Common myeloid progenitor, CD34-positive (primary cell): ENCODE measurements around the gene B3GALT4.

Experiments used
- CTCF ChIA-PET: fragments of 350-600 bp; sonication (Branson Sonifier 250); formaldehyde crosslinking; loops from one replicate; lab custom pipeline; 2021; ENCODE audit warnings: antibody characterized with exemption; lab: Charles Lee
- POLR2A ChIA-PET: fragments of 350-600 bp; sonication (Branson Sonifier 250); formaldehyde crosslinking; loops from one replicate; lab custom pipeline; 2021; ENCODE audit warnings: antibody characterized with exemption; lab: Charles Lee
- DNase-seq, 3 donors: peaks; one replicate each; pipeline versions ENCODE4 v3.0.0 to v3.0.0-alpha.2; 2013
- H3K27ac ChIP-seq, 2 experiments: 1 replicate in 1 of 2; 2 replicates in 1 of 2; pipeline ENCODE4 v1.7.0; 2013; ENCODE audit warnings: inconsistent platforms in 2 of 2, low read length in 2 of 2, mild to moderate bottlenecking in 2 of 2, low read depth in 1 of 2, moderate library complexity in 1 of 2; ENCODE audit not compliant: severe bottlenecking in 2 of 2, insufficient read depth in 1 of 2, poor library complexity in 1 of 2
- H3K27me3 ChIP-seq, 5 experiments: replicated peaks in 2 of 5; 1 replicate in 3 of 5; 2 replicates in 2 of 5; pipeline versions ENCODE4 v1.6.1 to v1.7.0; 2013; ENCODE audit warnings: low read length in 4 of 5, mild to moderate bottlenecking in 2 of 5, moderate library complexity in 2 of 5, inconsistent platforms in 1 of 5; ENCODE audit not compliant: insufficient read depth in 5 of 5, control insufficient read depth in 4 of 5
- H3K36me3 ChIP-seq, 4 experiments: 1 replicate in 2 of 4; 2 replicates in 2 of 4; pipeline versions ENCODE4 v1.6.1 to v1.7.0; 2013; ENCODE audit warnings: low read length in 3 of 4, control low read depth in 1 of 4, mild to moderate bottlenecking in 1 of 4; ENCODE audit not compliant: control insufficient read depth in 4 of 4, insufficient read depth in 4 of 4
- H3K4me1 ChIP-seq, 4 experiments: 1 replicate in 3 of 4; 2 replicates in 1 of 4; pipeline versions ENCODE4 v1.6.1 to v1.7.1; 2013; ENCODE audit warnings: low read length in 3 of 4, mild to moderate bottlenecking in 3 of 4, control low read depth in 1 of 4, inconsistent platforms in 1 of 4, moderate library complexity in 1 of 4; ENCODE audit not compliant: control insufficient read depth in 4 of 4, insufficient read depth in 4 of 4; ENCODE audit errors: control extremely low read depth in 1 of 4
- H3K4me3 ChIP-seq, 7 experiments: 1 replicate in 4 of 7; 2 replicates in 3 of 7; pipeline versions ENCODE4 v1.5.1 to v1.7.0; 2013; ENCODE audit warnings: mild to moderate bottlenecking in 7 of 7, low read length in 6 of 7, moderate library complexity in 6 of 7, inconsistent platforms in 2 of 7, low read depth in 2 of 7, control low read depth in 1 of 7; ENCODE audit not compliant: insufficient read depth in 4 of 7, control insufficient read depth in 1 of 7; ENCODE audit errors: extremely low read depth in 1 of 7
- H3K9me3 ChIP-seq, 5 experiments: 1 replicate in 4 of 5; 2 replicates in 1 of 5; pipeline versions ENCODE4 v1.6.1 to v1.7.1; 2013; ENCODE audit warnings: low read length in 4 of 5, mild to moderate bottlenecking in 2 of 5, inconsistent platforms in 1 of 5, low read depth in 1 of 5, moderate library complexity in 1 of 5; ENCODE audit not compliant: control insufficient read depth in 4 of 5, insufficient read depth in 2 of 5; ENCODE audit errors: control extremely low read depth in 1 of 5
- WGBS: methylation state at CpG from one replicate; pipeline ENCODE4 v1.1.5; 2013; ENCODE audit not compliant: insufficient coverage; 5-methylcytosine and 5-hydroxymethylcytosine counted together

B3GALT4 gene

DNA sequence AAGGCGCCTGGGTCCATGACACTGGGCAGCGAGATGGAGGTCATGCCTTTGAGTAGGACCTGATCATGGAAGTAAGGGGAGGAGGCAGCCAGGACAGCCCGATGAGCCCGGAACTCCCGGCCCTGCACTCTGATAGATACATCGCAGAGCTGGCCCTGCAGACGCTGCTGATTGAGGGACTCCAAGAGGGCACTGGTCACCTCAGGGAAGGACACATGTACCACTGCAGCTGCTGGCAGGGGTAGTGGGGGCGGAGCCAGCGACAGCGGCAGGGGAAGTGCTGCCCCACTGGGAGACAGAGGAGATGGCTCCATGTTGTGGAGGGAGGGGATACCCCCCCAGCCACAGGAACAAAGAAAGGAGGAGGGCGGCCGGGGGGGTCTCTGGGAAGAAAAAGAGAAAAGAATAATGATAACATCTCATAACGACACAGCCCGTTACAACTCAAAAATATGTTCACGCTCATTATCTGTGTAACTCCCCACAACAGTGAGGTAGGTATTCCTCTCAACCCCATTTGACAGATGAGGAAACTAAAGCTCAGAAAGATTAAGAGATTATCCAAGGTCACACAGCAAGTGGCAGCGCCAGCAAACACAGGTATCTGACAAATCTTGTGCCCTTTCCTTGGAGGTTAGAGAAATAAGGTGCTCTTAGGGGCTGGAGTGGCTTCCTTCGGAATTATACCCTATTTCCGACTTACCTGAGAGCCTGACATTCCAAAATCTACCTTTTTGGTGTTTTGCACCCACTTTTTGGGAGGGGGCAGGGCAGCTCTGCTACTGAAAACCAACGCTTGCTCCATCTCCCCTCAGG is 39.9 kb downstream of the B3GALT4 start:
- no peak overlapping the region for H3K27ac ChIP-seq
- WGBS, result 87% methylated on average over 17 of the region's 19 CpGs

GRCh38 chr6:33317419-33317668 is 40.4 kb downstream of the B3GALT4 start:
- 0% methylated on average over 6 of the region's 27 CpGs for WGBS
- POLR2A ChIA-PET, result interaction anchor here (0.6 to 1.4 kb wide), 5 partner anchors 18 to 345 kb away, joined by 3 to 7 read pairs (median 4); partner anchors contain the start of genes RGL2, RPS18 and VPS52
- CTCF ChIA-PET, result interaction anchor here (0.7 to 3.7 kb wide), 8 partner anchors 9 to 46 kb away, joined by 3 to 18 read pairs (median 4); partner anchors contain the start of genes RGL2, RPS18 and VPS52
- Histone ChIP-seq H3K9me3 (no peaks in the 10 kb centered on the region), H3K27me3 (no peaks in the 10 kb centered on the region), H3K27ac (no peak overlapping the region), H3K4me3 (peak overlapping the region in 5 of 7 experiments; percentile 52 to 91 (median 84)), H3K4me1 (peaks cover 3 to 77% (median 49%) of the 10 kb centered on the region in 4 experiments), H3K36me3 (peaks cover 8 to 39% (median 29%) of the 10 kb centered on the region in 4 experiments)
- DNase-seq, result no peak

More for the DNA sequence above, 39.9 kb downstream of the B3GALT4 start:
- H3K4me1 ChIP-seq, result peaks cover 3 to 78% (median 50%) of the 10 kb centered on the region in 4 experiments
- no peaks in the 10 kb centered on the region for H3K9me3 ChIP-seq
- ChIA-PET POLR2A (interaction anchor here (0.5 to 1.4 kb wide), 4 partner anchors 18 to 108 kb away, joined by 3 to 7 read pairs (median 4); partner anchors contain the start of genes RGL2, RPS18 and VPS52), CTCF (interaction anchor here (0.7 to 3.7 kb wide), 5 partner anchors 8 to 45 kb away, joined by 3 to 18 read pairs (median 6); partner anchors contain the start of genes RGL2, RPS18 and VPS52)
- H3K4me3 ChIP-seq, result peak overlapping the region in 5 of 7 experiments; percentile 21 to 91 (median 52)
- DNase-seq, result peak in 1 of 3 donors; percentile 21
- peaks cover 8 to 38% (median 30%) of the 10 kb centered on the region in 4 experiments for H3K36me3 ChIP-seq
- H3K27me3 ChIP-seq, result no peaks in the 10 kb centered on the region

DNA sequence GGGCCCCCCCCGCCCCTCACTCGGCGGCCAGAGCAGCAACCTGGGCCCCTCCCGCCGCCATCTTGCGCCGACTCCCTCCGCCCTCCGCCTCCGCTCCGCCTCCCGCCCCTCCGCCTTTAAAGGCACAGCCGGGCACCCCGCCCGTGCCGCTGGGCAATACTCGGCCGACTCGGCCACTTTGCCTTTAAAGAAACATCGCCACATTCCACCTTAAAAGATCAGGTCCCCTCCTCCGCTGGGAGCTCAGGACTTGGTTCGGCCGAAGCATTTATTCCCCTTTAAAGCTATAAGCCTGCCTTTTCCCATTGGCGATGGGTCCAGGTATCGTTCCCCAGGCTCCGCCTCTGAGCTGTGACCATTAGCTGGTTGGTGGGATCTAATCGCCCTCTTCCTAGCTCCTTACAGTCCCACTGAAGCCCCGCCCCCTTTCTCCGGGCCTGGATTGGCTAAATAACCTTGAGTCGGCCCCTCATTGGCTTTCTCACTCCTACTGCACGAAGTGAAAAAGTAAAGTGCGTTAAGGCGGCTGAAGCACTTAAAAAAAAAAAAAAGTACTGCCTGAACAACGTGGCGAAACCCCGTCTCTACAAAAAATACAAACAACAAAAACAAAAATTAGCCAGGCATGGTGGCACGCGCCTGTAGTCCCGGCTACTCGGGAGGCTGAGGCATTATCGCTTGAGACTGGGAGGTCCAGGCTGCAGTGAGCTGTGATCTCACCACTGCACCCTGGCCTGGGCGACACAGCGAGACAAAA is 40.9 kb downstream of the B3GALT4 start, which contains the start of gene ZBTB22:
Gene ZBTB22 (minus strand): TSS at position 76 of the 757 bp plus-strand sequence. CDS start 828 bp downstream, outside the sequence.
- 9% methylated on average over 19 of the region's 44 CpGs for WGBS
- peak; percentile 99 to 100 (median 99) for DNase-seq
- no peaks in the 10 kb centered on the region for H3K27me3 ChIP-seq
- H3K9me3 ChIP-seq, result no peaks in the 10 kb centered on the region
- peaks cover 3 to 73% (median 46%) of the 10 kb centered on the region in 4 experiments for H3K4me1 ChIP-seq
- H3K4me3 ChIP-seq, result peak within 1 kb of the TSS; percentile 72 to 91 (median 84)
- peak within 1 kb of the TSS; percentile 50 to 84 for H3K27ac ChIP-seq
- ChIA-PET POLR2A (interaction anchor here (0.6 to 1.4 kb wide), 5 partner anchors 19 to 346 kb away, joined by 3 to 7 read pairs (median 4); partner anchors contain the start of genes RGL2, RPS18 and VPS52), CTCF (interaction anchor here (0.7 to 3.7 kb wide), 10 partner anchors 10 to 105 kb away, joined by 3 to 18 read pairs (median 3); partner anchors contain the start of genes RGL2, RPS18 and VPS52)
- peaks cover 8 to 39% (median 29%) of the 10 kb centered on the region in 4 experiments for H3K36me3 ChIP-seq

DNA sequence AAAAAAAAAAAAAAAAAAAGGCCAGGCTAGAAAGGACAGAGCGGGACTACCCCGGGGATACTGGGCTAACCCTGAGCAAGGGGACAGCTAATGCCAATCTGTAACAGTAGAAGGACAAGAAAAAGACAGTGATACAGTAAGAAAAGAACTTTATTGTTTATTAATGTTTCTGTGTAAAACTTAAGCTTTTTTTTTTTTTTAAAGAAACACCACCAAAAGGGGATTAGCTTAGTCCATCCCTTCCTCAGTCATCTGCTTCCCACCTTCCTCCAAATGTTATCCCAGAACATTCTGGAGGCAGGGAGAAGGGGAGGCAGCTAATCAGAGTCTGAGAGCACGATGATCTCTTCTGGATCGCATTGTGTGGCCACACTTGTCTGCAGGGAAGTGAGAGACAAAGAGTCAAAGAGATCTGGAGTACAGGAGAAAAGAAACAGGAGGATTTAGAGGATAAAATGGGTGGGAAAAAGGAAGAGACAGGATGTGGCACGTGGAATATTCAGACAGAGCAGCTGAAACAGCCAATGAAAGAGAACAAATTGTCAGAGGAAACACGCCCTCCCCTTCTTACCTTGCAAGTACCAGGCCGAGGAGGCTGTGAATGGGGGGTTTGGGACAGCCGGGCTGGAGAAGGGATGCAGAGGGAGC is 41.6 kb downstream of the B3GALT4 start:
- POLR2A ChIA-PET, result interaction anchor here (0.6 to 1.1 kb wide), 3 partner anchors 10 to 347 kb away, joined by 3 to 5 read pairs (median 3); no protein-coding TSS in a partner anchor
- Histone ChIP-seq H3K36me3 (peaks cover 8 to 39% (median 29%) of the 10 kb centered on the region in 4 experiments), H3K27ac (peak overlapping the region; percentile 50 to 84), H3K4me3 (peak overlapping the region in 5 of 7 experiments; percentile 75 to 91 (median 84)), H3K9me3 (no peaks in the 10 kb centered on the region), H3K4me1 (peaks cover 3 to 74% (median 47%) of the 10 kb centered on the region in 4 experiments), H3K27me3 (no peaks in the 10 kb centered on the region)
- WGBS, result 100% methylated on average over 4 of the region's 8 CpGs
- no peak for DNase-seq
- CTCF ChIA-PET, result interaction anchor here (0.7 to 3.7 kb wide), 10 partner anchors 11 to 104 kb away, joined by 3 to 18 read pairs (median 3); partner anchors contain the start of genes RGL2, RPS18 and VPS52

- POLR2A ChIA-PET, result no interaction called here
- H3K27ac ChIP-seq, result peak overlapping the region in 1 of 2 experiments; percentile 28
Observed at GRCh38 chr6:33319939-33320314, 43.0 kb downstream of the B3GALT4 start.

More at GRCh38 chr6:33319939-33320314, 43.0 kb downstream of the B3GALT4 start:
- peaks cover 10 to 77% (median 50%) of the 10 kb centered on the region in 4 experiments for H3K4me1 ChIP-seq
- WGBS, result 90% methylated on average over 3 of the region's 3 CpGs
- no peaks in the 10 kb centered on the region for H3K9me3 ChIP-seq
- H3K27me3 ChIP-seq, result no peaks in the 10 kb centered on the region
- CTCF ChIA-PET, result no interaction called here
- H3K36me3 ChIP-seq, result peaks cover 8 to 39% (median 29%) of the 10 kb centered on the region in 4 experiments
- no peak for DNase-seq
- H3K4me3 ChIP-seq, result no peak overlapping the region
